Calu3 (cell line): ENCODE data around the gene SCEL. TPM values are rescaled to one million over a fixed set of nuclear protein-coding genes. Genes with fewer than 3 reads are reported as not detected.

Source experiments
- BruUV-seq: library from RNA; stranded (reverse); fragments of 400-500 nt; replicated peaks from 2 replicates; lab custom pipeline; 2021; lab: Mats Ljungman, UMichigan
- CTCF ChIA-PET: fragments of 300-600 bp; sonication (Branson Sonifier 250); formaldehyde crosslinking; loops from one replicate; lab custom pipeline; 2022; ENCODE audit warnings: antibody characterized with exemption; lab: Charles Lee
- DNase-seq: peaks from one replicate; pipeline ENCODE4 v3.0.0; 2022
- H3K27ac Mint-ChIP-seq: one replicate; pipeline ENCODE4 v1.8.0; 2022; ENCODE audit warnings: mixed read lengths; ENCODE audit not compliant: unreplicated experiment
- H3K27me3 Mint-ChIP-seq: one replicate; pipeline ENCODE4 v1.8.0; 2022; ENCODE audit warnings: mixed read lengths; ENCODE audit not compliant: unreplicated experiment
- H3K36me3 Mint-ChIP-seq: one replicate; pipeline ENCODE4 v1.8.0; 2022; ENCODE audit warnings: mild to moderate bottlenecking, moderate library complexity, mixed read lengths; ENCODE audit not compliant: insufficient read depth, unreplicated experiment
- H3K4me1 Mint-ChIP-seq: one replicate; pipeline ENCODE4 v1.8.0; 2022; ENCODE audit warnings: mild to moderate bottlenecking, low read depth, mixed read lengths; ENCODE audit not compliant: unreplicated experiment
- H3K4me3 Mint-ChIP-seq: one replicate; pipeline ENCODE4 v1.8.0; 2022; ENCODE audit warnings: mild to moderate bottlenecking, low read depth, moderate library complexity, mixed read lengths; ENCODE audit not compliant: unreplicated experiment
- H3K9me3 Mint-ChIP-seq: one replicate; pipeline ENCODE4 v1.8.0; 2022; ENCODE audit warnings: low read depth, mixed read lengths; ENCODE audit not compliant: unreplicated experiment
- CTCF ChIP-seq: fragments of 200-600 bp; IDR thresholded peaks from one replicate; pipeline ENCODE4 v1.8.0; 2022; ENCODE audit warnings: antibody characterized with exemption; ENCODE audit not compliant: unreplicated experiment
- intact Hi-C: fragments of 100-400 bp; cut with micrococcal nuclease; formaldehyde crosslinking; loops from one replicate; pipeline ENCODE4 v1.10.0; 2022; ENCODE audit not compliant: unreplicated experiment
- total RNA-seq: library from RNA; stranded (reverse); gene quantifications from 2 replicates; pipeline ENCODE4 v1.2.3, GENCODE V29; 2022

Gene SCEL
- total RNA-seq, 1 experiment from 2014 or later, result 5.2 TPM

GRCh38 chr13:77678691-77679235, 143.3 kb downstream of the SCEL start:
- Mint-ChIP-seq H3K4me3 (no peak overlapping the region), H3K27me3 (no peaks in the 10 kb centered on the region), H3K27ac (no peak overlapping the region), H3K9me3 (no peaks in the 10 kb centered on the region), H3K36me3 (no peaks in the 10 kb centered on the region), H3K4me1 (no peaks in the 10 kb centered on the region)
- intact Hi-C loops, result no loop called here
- DNase-seq, result no peak
- no peak for TF ChIP-seq CTCF
- no TSS peak for BruUV-seq
- CTCF ChIA-PET, result no interaction called here

GRCh38 chr13:77687799-77688198, 152.3 kb downstream of the SCEL start:
- CTCF ChIA-PET, result no interaction called here
- no peak for TF ChIP-seq CTCF
- intact Hi-C loops, result no loop called here

GRCh38 chr13:77691871-77692270, 156.4 kb downstream of the SCEL start:
- CTCF ChIA-PET, result no interaction called here
- no peak for TF ChIP-seq CTCF
- Mint-ChIP-seq H3K4me1 (peaks cover 9% of the 10 kb centered on the region), H3K4me3 (no peak overlapping the region), H3K9me3 (no peaks in the 10 kb centered on the region), H3K27ac (no peak overlapping the region), H3K36me3 (peaks cover 6% of the 10 kb centered on the region), H3K27me3 (no peaks in the 10 kb centered on the region)
- intact Hi-C loops, result no loop called here
- BruUV-seq, result no TSS peak
- DNase-seq, result no peak

More at GRCh38 chr13:77687799-77688198, 152.3 kb downstream of the SCEL start:
- DNase-seq, result no peak
- H3K36me3 Mint-ChIP-seq, result no peaks in the 10 kb centered on the region
- no TSS peak for BruUV-seq
- no peaks in the 10 kb centered on the region for H3K27me3 Mint-ChIP-seq
- H3K27ac Mint-ChIP-seq, result no peak overlapping the region
- no peaks in the 10 kb centered on the region for H3K9me3 Mint-ChIP-seq
- H3K4me1 Mint-ChIP-seq, result no peaks in the 10 kb centered on the region
- no peak overlapping the region for H3K4me3 Mint-ChIP-seq

GRCh38 chr13:77692746-77693448, 157.4 kb downstream of the SCEL start:
- no TSS peak for BruUV-seq
- no peaks in the 10 kb centered on the region for H3K27me3 Mint-ChIP-seq
- CTCF ChIA-PET, result no interaction called here
- TF ChIP-seq CTCF, result no peak
- no peak overlapping the region for H3K27ac Mint-ChIP-seq
- H3K9me3 Mint-ChIP-seq, result no peaks in the 10 kb centered on the region
- no peak overlapping the region for H3K4me3 Mint-ChIP-seq
- peaks cover 6% of the 10 kb centered on the region for H3K36me3 Mint-ChIP-seq
- peaks cover 9% of the 10 kb centered on the region for H3K4me1 Mint-ChIP-seq
- intact Hi-C loops, result no loop called here
- no peak for DNase-seq
